HK-2 (cell line): ENCODE measurements around the gene PIK3C2A.
"Not testable (repeated sequence)": the region's sequence is repeated elsewhere in the genome, so short reads cannot be mapped to it uniquely, and the experiment has no call there.

Source experiments
- DNase-seq: peaks from one replicate; pipeline ENCODE4 v3.0.0-alpha.2; 2018; ENCODE audit not compliant: unreplicated experiment

PIK3C2A gene, protein sequence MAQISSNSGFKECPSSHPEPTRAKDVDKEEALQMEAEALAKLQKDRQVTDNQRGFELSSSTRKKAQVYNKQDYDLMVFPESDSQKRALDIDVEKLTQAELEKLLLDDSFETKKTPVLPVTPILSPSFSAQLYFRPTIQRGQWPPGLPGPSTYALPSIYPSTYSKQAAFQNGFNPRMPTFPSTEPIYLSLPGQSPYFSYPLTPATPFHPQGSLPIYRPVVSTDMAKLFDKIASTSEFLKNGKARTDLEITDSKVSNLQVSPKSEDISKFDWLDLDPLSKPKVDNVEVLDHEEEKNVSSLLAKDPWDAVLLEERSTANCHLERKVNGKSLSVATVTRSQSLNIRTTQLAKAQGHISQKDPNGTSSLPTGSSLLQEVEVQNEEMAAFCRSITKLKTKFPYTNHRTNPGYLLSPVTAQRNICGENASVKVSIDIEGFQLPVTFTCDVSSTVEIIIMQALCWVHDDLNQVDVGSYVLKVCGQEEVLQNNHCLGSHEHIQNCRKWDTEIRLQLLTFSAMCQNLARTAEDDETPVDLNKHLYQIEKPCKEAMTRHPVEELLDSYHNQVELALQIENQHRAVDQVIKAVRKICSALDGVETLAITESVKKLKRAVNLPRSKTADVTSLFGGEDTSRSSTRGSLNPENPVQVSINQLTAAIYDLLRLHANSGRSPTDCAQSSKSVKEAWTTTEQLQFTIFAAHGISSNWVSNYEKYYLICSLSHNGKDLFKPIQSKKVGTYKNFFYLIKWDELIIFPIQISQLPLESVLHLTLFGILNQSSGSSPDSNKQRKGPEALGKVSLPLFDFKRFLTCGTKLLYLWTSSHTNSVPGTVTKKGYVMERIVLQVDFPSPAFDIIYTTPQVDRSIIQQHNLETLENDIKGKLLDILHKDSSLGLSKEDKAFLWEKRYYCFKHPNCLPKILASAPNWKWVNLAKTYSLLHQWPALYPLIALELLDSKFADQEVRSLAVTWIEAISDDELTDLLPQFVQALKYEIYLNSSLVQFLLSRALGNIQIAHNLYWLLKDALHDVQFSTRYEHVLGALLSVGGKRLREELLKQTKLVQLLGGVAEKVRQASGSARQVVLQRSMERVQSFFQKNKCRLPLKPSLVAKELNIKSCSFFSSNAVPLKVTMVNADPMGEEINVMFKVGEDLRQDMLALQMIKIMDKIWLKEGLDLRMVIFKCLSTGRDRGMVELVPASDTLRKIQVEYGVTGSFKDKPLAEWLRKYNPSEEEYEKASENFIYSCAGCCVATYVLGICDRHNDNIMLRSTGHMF (N-terminal part only)

GRCh38 chr11:17207317-17208256 lies at the start of gene PIK3C2A:
Gene PIK3C2A, minus strand, starts transcription at chr11:17207986. Its CDS starts 38,245 bp downstream, at chr11:17169741.
- peak; percentile 90 for DNase-seq

GRCh38 chr11:17257196-17257595 lies 49.4 kb upstream of the PIK3C2A start:
- no peak for DNase-seq

- no peak for DNase-seq
Measured at GRCh38 chr11:17256512-17256911, 48.7 kb upstream of the PIK3C2A start.

GRCh38 chr11:17252704-17253103 lies 44.9 kb upstream of the PIK3C2A start:
- no peak for DNase-seq

GRCh38 chr11:17250561-17251350 lies 43.0 kb upstream of the PIK3C2A start:
- DNase-seq = no peak

GRCh38 chr11:17244046-17244445 lies 36.3 kb upstream of the PIK3C2A start:
- no peak for DNase-seq

DNA sequence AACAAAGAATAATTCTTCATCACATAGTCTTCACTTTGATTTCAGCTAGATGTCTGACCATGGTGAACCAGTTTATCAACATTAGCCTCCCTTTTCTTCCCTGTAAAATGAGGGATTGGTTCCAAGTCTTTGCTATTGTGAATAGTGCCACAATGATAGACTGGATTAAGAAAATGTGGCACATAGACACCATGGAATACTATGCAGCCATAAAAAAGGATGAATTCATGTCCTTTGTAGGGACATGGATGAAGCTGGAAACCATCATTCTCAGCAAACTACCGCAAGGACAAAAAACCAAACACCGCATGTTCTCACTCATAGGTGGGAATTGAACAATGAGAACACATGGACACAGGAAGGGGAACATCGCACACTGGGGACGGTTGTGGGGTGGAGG lies 35.2 kb upstream of the PIK3C2A start:
- not testable (repeated sequence) for DNase-seq

- DNase-seq = no peak
Measured at GRCh38 chr11:17240780-17241179, 33.0 kb upstream of the PIK3C2A start.

DNA sequence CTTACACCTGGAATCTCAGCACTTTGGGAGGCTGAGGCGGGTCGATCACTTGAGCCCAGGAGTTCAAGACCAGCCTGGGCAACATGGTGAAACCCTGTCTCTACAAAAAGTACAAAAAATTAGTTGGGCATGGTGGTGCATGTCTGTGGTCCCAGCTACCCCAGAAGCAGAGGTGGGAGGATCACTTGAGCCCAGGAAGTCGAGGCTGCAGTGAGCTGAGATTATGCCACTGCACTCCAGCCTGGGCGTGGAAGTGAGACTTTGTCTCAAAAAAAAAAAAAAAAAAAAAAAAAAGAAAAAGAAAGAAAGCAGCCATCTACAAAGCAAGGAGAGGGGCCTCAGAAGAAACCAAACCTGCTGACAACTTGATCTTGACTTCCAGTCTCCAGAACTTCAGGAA lies 32.1 kb upstream of the PIK3C2A start:
- DNase-seq = not testable (repeated sequence)

GRCh38 chr11:17238377-17238776 lies 30.6 kb upstream of the PIK3C2A start:
- no peak for DNase-seq

DNA sequence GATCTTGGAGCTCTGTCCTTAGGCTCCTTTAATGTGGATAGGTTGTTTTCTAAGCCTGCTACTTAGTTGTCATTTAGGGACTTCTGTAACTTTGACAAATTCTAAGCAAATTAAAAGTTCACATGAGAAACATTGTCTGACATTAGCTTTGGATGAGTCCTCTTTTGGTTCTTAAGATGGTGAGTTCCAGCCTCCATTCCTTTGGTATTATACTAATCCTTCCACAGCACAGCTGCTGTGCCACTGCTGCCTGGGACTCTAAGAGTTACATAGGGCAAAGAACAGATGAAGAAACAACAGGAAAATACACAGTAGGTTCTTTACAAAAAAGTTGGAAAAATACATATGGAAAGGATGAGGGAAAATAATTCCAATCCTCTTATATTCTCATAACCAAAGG lies 25.3 kb upstream of the PIK3C2A start:
- no peak for DNase-seq

DNA sequence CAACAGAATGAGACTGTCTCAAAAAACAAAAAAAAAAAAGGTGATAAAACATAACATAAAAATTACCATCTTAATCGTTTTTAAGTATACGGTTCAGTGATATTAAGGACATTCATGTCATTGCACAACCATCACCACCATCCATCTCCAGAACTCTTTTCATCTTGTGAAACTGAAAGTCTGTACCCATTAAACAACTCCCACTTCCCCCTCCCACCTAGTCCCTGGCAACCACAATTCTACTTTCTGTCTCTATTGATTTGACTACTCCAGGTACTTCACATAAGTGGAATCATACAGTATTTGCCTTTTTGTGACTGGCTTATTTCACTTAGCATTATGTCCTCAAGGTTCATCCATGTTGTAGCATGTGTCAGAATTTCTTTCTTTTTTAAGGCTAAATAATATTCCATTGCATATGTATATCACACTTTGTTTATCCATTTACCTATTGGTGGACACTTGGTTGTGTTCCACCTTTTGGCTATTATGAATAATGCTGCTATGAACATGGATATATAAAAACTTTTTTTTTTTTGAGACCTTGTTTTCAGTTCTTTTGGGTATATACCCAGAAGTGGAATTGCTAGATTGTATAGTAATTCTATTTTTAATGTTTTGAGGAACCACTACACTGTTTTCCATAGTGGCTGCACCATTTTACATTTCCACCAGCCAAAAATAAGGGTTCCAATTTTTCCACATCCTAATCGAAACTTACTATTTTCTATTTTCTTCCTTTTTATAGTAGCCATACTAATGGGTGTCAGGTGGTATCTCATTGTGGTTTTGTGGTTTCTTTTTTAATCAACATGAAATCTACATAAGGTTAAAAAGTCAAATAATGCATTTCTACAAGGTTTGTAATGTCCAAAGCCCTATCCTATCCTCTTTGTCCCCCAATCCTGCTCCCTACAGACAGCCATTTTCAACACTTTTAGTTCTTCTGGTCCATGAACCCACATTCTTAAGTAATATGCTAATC lies 23.4 kb upstream of the PIK3C2A start:
- DNase-seq = no peak

DNA sequence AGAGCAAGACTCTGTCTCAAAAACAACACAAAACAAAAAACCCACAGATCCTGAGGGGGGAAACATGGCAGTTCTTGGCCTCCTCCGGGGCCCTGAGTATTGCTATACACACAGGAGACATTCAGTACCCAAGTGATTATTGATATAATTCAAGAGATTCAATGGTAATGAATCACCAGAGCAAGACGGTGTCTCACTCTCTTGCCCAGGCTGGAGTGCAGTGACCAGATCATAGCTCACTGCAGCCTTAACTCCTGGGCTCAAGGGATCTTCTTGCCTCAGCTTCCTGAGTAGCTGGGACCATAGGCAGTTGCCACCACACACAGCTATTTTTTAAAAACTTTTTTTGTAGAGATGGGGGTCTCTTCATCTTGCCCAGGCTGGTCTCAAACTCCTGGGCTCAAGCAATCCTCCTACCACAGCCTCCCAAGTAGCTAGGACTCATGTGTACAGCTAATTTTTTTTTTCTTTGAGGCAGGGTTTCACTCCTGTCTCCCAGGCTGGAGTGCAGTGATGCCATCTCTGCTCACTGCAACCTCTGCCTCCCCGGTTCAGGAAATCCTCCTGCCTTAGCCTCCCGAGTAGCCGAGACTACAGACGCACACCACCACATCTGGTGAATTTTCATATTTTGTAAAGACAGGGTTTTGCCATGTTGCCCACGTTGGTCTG lies 21.8 kb upstream of the PIK3C2A start:
- DNase-seq = no peak

DNA sequence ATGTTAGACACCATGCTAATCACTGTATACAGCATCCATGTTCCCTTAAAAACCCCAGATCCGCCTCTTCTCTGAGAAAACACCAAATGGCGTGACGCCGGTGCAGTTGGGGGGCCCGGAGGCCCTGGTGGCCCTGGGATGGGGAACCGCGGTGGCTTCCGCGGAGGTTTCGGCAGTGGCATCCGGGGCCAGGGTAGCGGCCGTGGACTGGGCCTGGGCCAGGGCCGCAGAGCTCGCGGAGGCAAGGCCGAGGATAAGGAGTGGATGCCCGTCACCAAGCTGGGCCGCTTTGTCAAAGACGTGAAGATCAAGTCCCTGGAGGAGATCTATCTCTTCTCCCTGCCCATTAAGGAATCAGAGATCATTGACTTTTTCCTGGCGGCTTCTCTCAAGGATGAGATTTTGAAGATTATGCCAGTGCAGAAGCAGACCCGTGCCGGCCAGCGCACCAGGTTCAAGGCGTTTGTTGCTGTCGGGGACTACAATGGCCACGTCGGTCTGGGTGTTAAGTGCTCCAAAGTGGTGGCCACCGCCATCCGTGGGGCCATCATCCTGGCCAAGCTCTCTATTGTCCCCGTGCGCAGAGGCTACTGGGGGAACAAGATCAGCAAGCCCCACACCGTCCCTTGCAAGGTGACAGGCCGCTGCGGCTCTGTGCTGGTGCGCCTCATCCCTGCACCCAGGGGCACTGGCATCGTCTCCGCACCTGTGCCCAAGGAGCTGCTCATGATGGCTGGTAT lies 20.6 kb upstream of the PIK3C2A start:
- DNase-seq = not testable (repeated sequence)

DNA sequence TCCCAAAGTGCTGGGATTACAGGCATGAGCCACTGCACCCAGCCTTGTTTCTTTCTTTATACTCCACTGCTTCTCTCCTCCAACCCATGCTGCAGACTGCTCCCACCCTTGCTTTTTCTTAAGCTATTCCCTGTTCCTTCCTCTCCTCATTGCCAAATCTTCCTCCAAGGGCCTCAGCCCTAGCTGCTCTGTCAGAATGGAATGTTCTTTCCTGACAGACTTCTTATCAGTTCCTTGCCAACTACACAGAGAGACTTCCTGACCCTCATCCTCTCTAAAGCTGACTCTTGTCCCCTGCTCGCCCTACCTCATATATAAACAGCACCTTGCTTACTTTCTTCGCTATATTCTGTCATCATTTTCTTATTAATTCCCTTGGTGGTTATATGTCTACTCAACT lies 16.9 kb upstream of the PIK3C2A start:
- DNase-seq = no peak

GRCh38 chr11:17221968-17222367 lies 14.2 kb upstream of the PIK3C2A start:
- DNase-seq = no peak

- DNase-seq = no peak
Measured at GRCh38 chr11:17219016-17219415, 11.2 kb upstream of the PIK3C2A start.

- DNase-seq = no peak
Measured at GRCh38 chr11:17218403-17218802, 10.6 kb upstream of the PIK3C2A start.
